Neural progenitor cell (in vitro differentiated cells): ENCODE data around the gene SCN8A.

ENCODE experiments used
- EZH2 ChIP-seq: fragments of 200-600 bp; sonication (generic); IDR thresholded peaks from 2 replicates; pipeline ENCODE4 v1.6.1; 2017; ENCODE audit warnings: antibody characterized with exemption, mild to moderate bottlenecking, moderate library complexity
- EZH2phosphoT487 ChIP-seq: fragments of 200-600 bp; sonication (generic); IDR thresholded peaks from 2 replicates; pipeline ENCODE4 v1.6.1; 2017; ENCODE audit warnings: antibody characterized with exemption
- TF ChIP-seq, protein P1 (sequence below): fragments of 200-600 bp; sonication (generic); IDR thresholded peaks from 2 replicates; pipeline ENCODE4 v1.5.1; 2017; ENCODE audit warnings: antibody characterized with exemption, mild to moderate bottlenecking

DNA sequence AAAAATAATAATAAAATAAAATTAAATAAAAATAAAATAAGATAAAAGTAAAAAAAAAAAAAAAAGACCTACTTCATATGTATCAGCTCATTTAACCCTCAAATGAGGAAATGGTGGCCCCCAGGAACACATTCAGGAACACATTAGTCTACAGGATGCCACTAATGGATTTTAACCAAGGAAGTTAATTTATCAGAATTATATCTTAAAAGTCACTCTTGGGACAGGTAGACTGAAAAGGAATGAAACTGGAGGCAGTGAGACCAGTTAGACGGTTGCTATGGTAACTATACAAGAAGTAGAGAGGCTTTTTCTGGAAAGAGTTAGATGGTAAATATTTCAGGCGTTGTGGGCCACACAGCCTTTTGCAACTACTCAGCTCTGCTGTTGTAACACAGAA, 54.9 kb downstream of the SCN8A start:
- TF ChIP-seq, protein P1, sequence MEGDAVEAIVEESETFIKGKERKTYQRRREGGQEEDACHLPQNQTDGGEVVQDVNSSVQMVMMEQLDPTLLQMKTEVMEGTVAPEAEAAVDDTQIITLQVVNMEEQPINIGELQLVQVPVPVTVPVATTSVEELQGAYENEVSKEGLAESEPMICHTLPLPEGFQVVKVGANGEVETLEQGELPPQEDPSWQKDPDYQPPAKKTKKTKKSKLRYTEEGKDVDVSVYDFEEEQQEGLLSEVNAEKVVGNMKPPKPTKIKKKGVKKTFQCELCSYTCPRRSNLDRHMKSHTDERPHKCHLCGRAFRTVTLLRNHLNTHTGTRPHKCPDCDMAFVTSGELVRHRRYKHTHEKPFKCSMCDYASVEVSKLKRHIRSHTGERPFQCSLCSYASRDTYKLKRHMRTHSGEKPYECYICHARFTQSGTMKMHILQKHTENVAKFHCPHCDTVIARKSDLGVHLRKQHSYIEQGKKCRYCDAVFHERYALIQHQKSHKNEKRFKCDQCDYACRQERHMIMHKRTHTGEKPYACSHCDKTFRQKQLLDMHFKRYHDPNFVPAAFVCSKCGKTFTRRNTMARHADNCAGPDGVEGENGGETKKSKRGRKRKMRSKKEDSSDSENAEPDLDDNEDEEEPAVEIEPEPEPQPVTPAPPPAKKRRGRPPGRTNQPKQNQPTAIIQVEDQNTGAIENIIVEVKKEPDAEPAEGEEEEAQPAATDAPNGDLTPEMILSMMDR = no peak
- no peak for TF ChIP-seq EZH2phosphoT487
- no peak for TF ChIP-seq EZH2
